Bronchial epithelial cell (primary cell): ENCODE measurements around the gene CCDC158. TPM values are rescaled to one million over a fixed set of nuclear protein-coding genes. Genes with fewer than 3 reads are reported as not detected.

Source experiments
- DNase-seq: peaks from one replicate; pipeline ENCODE4 v3.0.0-alpha.2; 2010; ENCODE audit warnings: low read depth
- FAIRE-seq: peaks from 2 replicates; lab custom pipeline; 2011; peaks lifted over from hg19 to GRCh38; lab: Jason Lieb, UNC
- H3K27me3 ChIP-seq: 2 replicates; pipeline ENCODE4 v1.5.1; 2011; ENCODE audit warnings: low read length; ENCODE audit not compliant: control insufficient read depth, insufficient read depth
- H3K36me3 ChIP-seq: 2 replicates; pipeline ENCODE4 v1.5.1; 2011; ENCODE audit warnings: low read length; ENCODE audit not compliant: control insufficient read depth, insufficient read depth
- H3K4me3 ChIP-seq: 2 replicates; pipeline ENCODE4 v1.5.1; 2011; ENCODE audit warnings: mild to moderate bottlenecking, low read depth, low read length, control low read depth
- CTCF ChIP-seq: IDR thresholded peaks from 2 replicates; pipeline ENCODE4 v1.5.1; 2011; ENCODE audit warnings: mild to moderate bottlenecking, moderate library complexity, low read length, control low read depth, inconsistent platforms; ENCODE audit not compliant: insufficient read depth, severe bottlenecking
- total RNA-seq: library from RNA; depleted of rRNA; stranded (reverse); fragments of >200 nt; gene quantifications from 2 replicates; pipeline ENCODE4 v1.2.1, GENCODE V29; 2014

The CCDC158 gene
- total RNA-seq, 1 donor from 2014 or later = under 0.01 TPM

DNA sequence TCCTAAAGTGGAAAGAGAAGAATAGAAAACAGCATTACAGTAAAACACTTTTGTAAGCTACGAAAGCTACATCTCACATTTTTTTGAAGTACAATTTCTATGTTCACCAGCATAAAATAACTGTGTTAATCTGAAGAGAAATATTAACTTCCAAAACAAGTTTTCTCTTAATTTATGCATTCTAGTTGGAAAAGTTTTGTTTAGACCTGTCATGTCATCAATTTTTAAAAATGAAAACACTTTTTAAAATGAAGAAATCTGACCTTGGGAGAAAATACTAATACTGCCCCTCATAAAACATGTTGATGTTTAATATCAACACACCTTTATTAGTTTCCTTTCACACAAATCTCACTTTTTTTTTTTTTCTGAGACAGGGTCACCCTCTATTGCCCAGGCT, 45.2 kb downstream of the CCDC158 start:
- Histone ChIP-seq H3K4me3 (no peak overlapping the region), H3K36me3 (no peaks in the 10 kb centered on the region), H3K27me3 (no peaks in the 10 kb centered on the region)
- FAIRE-seq (no peak), DNase-seq (no peak)
- no peak for TF ChIP-seq CTCF

GRCh38 chr4:76374798-76375197, 46.1 kb downstream of the CCDC158 start:
- FAIRE-seq (no peak), DNase-seq (peak; percentile 3)
- H3K4me3 ChIP-seq = no peak overlapping the region
- no peak for TF ChIP-seq CTCF
- no peaks in the 10 kb centered on the region for H3K27me3 ChIP-seq
- H3K36me3 ChIP-seq = no peaks in the 10 kb centered on the region

- DNase-seq = peak; percentile 66
- Histone ChIP-seq H3K4me3 (no peak overlapping the region), H3K27me3 (no peaks in the 10 kb centered on the region), H3K36me3 (no peaks in the 10 kb centered on the region)
- no peak for TF ChIP-seq CTCF
- FAIRE-seq = no peak
These were observed 46.9 kb downstream of the CCDC158 start for GRCh38 chr4:76373919-76374552.

DNA sequence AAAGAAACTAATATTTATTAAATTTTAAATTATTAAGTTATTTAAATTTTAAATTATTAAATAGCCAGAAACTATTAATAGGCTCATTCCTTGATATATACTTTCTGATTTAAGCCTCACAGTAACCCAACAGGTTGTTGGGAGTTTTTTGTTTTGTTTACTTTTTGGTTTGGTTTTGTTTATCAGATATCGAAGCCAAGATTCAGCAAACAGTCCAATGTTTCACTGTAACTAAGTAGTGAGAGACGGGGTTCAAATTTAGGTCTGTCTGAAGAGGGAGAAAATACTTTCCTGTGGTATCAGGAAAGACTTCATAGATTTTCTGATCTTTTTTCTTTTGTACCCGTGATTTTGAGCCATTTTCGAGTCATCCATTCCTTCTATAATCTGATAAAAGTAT, 54.2 kb downstream of the CCDC158 start:
- Histone ChIP-seq H3K4me3 (no peak overlapping the region), H3K36me3 (no peaks in the 10 kb centered on the region), H3K27me3 (no peaks in the 10 kb centered on the region)
- FAIRE-seq = no peak
- no peak for TF ChIP-seq CTCF
- DNase-seq = no peak

DNA sequence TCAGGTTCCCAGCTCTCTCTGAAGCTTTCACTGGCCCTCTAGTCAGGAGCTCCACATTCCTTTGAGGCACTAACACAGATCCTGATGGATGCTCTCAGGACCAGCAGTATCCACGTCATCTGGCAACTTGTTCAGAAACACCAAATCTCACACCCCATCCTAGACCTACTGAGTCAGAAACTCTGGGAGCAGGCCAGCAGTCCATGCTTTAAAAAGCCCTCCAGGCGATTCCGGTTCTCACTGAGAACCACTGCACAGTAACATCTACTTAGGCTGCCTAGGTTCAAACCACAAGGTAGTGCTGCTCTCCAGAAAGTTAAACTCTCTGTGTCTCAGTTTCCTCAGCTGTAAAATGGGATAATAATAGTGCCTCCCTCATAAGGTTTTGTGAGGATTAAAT, 55.3 kb downstream of the CCDC158 start:
- FAIRE-seq = no peak
- Histone ChIP-seq H3K27me3 (no peaks in the 10 kb centered on the region), H3K4me3 (no peak overlapping the region), H3K36me3 (no peaks in the 10 kb centered on the region)
- DNase-seq = peak; percentile 2
- no peak for TF ChIP-seq CTCF

- no peaks in the 10 kb centered on the region for H3K27me3 ChIP-seq
- no peak for FAIRE-seq
These were observed 56.2 kb downstream of the CCDC158 start for GRCh38 chr4:76364763-76365162.

More at GRCh38 chr4:76364763-76365162, 56.2 kb downstream of the CCDC158 start:
- no peak for DNase-seq
- TF ChIP-seq CTCF = no peak
- Histone ChIP-seq H3K4me3 (no peak overlapping the region), H3K36me3 (no peaks in the 10 kb centered on the region)
